HG02759 (cell line): ENCODE results near the gene SORCS2.
"Not testable (repeated sequence)": the region's sequence is repeated elsewhere in the genome, so short reads cannot be mapped to it uniquely, and the experiment has no call there.

Experiments
- ATAC-seq: cut with Tn5 transposase; IDR thresholded peaks from one replicate; pipeline ENCODE4 v1.9.1; 2021; ENCODE audit warnings: mild to moderate bottlenecking, moderate library complexity; ENCODE audit not compliant: unreplicated experiment

The SORCS2 gene

GRCh38 chr4:7159923-7160322 is 32.4 kb upstream of the SORCS2 start:
- no peak for ATAC-seq

- no peak for ATAC-seq
Measured at GRCh38 chr4:7160439-7160838, 31.9 kb upstream of the SORCS2 start.

- no peak for ATAC-seq
Measured at GRCh38 chr4:7160951-7161440, 31.3 kb upstream of the SORCS2 start.

GRCh38 chr4:7161721-7162214 is 30.6 kb upstream of the SORCS2 start:
- no peak for ATAC-seq

GRCh38 chr4:7165056-7165873 is 27.1 kb upstream of the SORCS2 start:
- not testable (repeated sequence) for ATAC-seq

GRCh38 chr4:7165874-7166201 is 26.5 kb upstream of the SORCS2 start:
- no peak for ATAC-seq

GRCh38 chr4:7166237-7166636 is 26.1 kb upstream of the SORCS2 start:
- no peak for ATAC-seq

- no peak for ATAC-seq
Measured at GRCh38 chr4:7166981-7167700, 25.2 kb upstream of the SORCS2 start.

- ATAC-seq, result no peak
Measured at GRCh38 chr4:7167706-7168105, 24.6 kb upstream of the SORCS2 start.

GRCh38 chr4:7168106-7168505 is 24.2 kb upstream of the SORCS2 start:
- no peak for ATAC-seq

GRCh38 chr4:7169134-7169533 is 23.2 kb upstream of the SORCS2 start:
- ATAC-seq, result no peak

GRCh38 chr4:7170012-7170411 is 22.3 kb upstream of the SORCS2 start:
- no peak for ATAC-seq

- no peak for ATAC-seq
Measured at GRCh38 chr4:7171191-7171900, 21.0 kb upstream of the SORCS2 start.

- no peak for ATAC-seq
Measured at GRCh38 chr4:7172508-7172907, 19.8 kb upstream of the SORCS2 start.

GRCh38 chr4:7172946-7173345 is 19.4 kb upstream of the SORCS2 start:
- ATAC-seq, result no peak

- ATAC-seq, result no peak
Measured at GRCh38 chr4:7173841-7174449, 18.4 kb upstream of the SORCS2 start.

- no peak for ATAC-seq
Measured at GRCh38 chr4:7179158-7179557, 13.2 kb upstream of the SORCS2 start.

GRCh38 chr4:7180938-7181337 is 11.4 kb upstream of the SORCS2 start:
- no peak for ATAC-seq

GRCh38 chr4:7182616-7183015 is 9.7 kb upstream of the SORCS2 start:
- ATAC-seq, result no peak

- no peak for ATAC-seq
Measured at GRCh38 chr4:7183161-7183560, 9.2 kb upstream of the SORCS2 start.
